ENCODE data around the gene PSMD12. TPM values are rescaled to one million over a fixed set of nuclear protein-coding genes. Genes with fewer than 3 reads are reported as not detected.

The PSMD12 gene
- total and polyA plus RNA-seq, 2 donors (not counting 3 experiments of a cell fraction or from before 2014, with no cell fraction given) = 14.1 to 73.0 TPM

GRCh38 chr17:67293251-67294203 lies 72.8 kb downstream of the PSMD12 start:
- peak overlapping the region; percentile 50 for H2AFZ ChIP-seq (ENCODE audit: low read depth, low read length)
- H3K9ac ChIP-seq (replicated peaks; ENCODE audit: extremely low read depth, insufficient read depth, low read length) = no peak overlapping the region
- no peaks in the 10 kb centered on the region for H3K27me3 ChIP-seq (ENCODE audit: control insufficient read depth in 2 of 2, insufficient read depth in 2 of 2, low read length in 2 of 2)
- intact Hi-C loops (cut with micrococcal nuclease) = loop anchor here (1.0 to 5.0 kb wide), 2 partner anchors 46 to 72 kb away; partner anchors contain the start of gene HELZ
- peaks cover 7% of the 10 kb centered on the region for H3K4me1 ChIP-seq (ENCODE audit: control insufficient read depth, extremely low read depth, insufficient read depth, low read length)
- H3K4me3 ChIP-seq (replicated peaks in 1 of 3; ENCODE audit: insufficient read depth in 1 of 3, low read depth in 1 of 3, low read length in 3 of 3) = no peak overlapping the region
- DNase-seq (ENCODE audit: low read depth, low spot score) = peak; percentile 54
- dilution Hi-C loops (cut with MboI; ENCODE audit: extremely low pct_ligation_motif_present, low sequenced_read_pairs) = no loop called here
- H3K9me1 ChIP-seq (replicated peaks; ENCODE audit: control insufficient read depth, extremely low read depth, insufficient read depth, low read length) = no peaks in the 10 kb centered on the region
- ChIA-PET POLR2A (interaction anchor here (0.7 kb wide), 1 partner anchor 42 kb away, joined by 3 read pairs; no protein-coding TSS in a partner anchor), CTCF (interaction anchor here (0.5 to 6.1 kb wide), 12 partner anchors 9 to 429 kb away, joined by 3 to 53 read pairs (median 4); partner anchors contain the start of gene HELZ)
- H4K20me1 ChIP-seq (replicated peaks; ENCODE audit: control insufficient read depth, extremely low read depth, insufficient read depth, low read length) = no peaks in the 10 kb centered on the region
- no peaks in the 10 kb centered on the region for H3K9me3 ChIP-seq (replicated peaks; ENCODE audit: control insufficient read depth, insufficient read depth, low read length)
- no peaks in the 10 kb centered on the region for H3K79me2 ChIP-seq (ENCODE audit: control insufficient read depth, insufficient read depth, low read length)
- peak; percentile 69 for FAIRE-seq
- H3K27ac ChIP-seq (ENCODE audit: insufficient read depth, low read depth, low read length) = no peak overlapping the region
- BruUV-seq (replicated peaks) = no TSS peak
- no peak overlapping the region for H3K4me2 ChIP-seq (ENCODE audit: insufficient read depth, low read length)
- H3K36me3 ChIP-seq (ENCODE audit: control insufficient read depth in 2 of 2, extremely low read depth in 1 of 2, insufficient read depth in 2 of 2, low read length in 2 of 2) = no peaks in the 10 kb centered on the region
- TF ChIP-seq, protein P1, sequence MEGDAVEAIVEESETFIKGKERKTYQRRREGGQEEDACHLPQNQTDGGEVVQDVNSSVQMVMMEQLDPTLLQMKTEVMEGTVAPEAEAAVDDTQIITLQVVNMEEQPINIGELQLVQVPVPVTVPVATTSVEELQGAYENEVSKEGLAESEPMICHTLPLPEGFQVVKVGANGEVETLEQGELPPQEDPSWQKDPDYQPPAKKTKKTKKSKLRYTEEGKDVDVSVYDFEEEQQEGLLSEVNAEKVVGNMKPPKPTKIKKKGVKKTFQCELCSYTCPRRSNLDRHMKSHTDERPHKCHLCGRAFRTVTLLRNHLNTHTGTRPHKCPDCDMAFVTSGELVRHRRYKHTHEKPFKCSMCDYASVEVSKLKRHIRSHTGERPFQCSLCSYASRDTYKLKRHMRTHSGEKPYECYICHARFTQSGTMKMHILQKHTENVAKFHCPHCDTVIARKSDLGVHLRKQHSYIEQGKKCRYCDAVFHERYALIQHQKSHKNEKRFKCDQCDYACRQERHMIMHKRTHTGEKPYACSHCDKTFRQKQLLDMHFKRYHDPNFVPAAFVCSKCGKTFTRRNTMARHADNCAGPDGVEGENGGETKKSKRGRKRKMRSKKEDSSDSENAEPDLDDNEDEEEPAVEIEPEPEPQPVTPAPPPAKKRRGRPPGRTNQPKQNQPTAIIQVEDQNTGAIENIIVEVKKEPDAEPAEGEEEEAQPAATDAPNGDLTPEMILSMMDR (IDR thresholded peaks at IDR 0.05; ENCODE audit: extremely low read depth in 1 of 2, insufficient read depth in 1 of 2, low read depth in 1 of 2, low read length in 2 of 2) = peak; percentile 60 to 83
- no peak for TF ChIP-seq POLR2A (IDR thresholded peaks at IDR 0.05; ENCODE audit: low read depth, low read length)
- no peak for TF ChIP-seq FOS (IDR thresholded peaks at IDR 0.05; ENCODE audit: borderline replicate concordance, insufficient read depth, low read length)
